ENCODE measurements around the gene GLMP.
A peak's percentile ranks its signal among the peaks of the same experiment; 100 is the strongest.

Gene GLMP

DNA sequence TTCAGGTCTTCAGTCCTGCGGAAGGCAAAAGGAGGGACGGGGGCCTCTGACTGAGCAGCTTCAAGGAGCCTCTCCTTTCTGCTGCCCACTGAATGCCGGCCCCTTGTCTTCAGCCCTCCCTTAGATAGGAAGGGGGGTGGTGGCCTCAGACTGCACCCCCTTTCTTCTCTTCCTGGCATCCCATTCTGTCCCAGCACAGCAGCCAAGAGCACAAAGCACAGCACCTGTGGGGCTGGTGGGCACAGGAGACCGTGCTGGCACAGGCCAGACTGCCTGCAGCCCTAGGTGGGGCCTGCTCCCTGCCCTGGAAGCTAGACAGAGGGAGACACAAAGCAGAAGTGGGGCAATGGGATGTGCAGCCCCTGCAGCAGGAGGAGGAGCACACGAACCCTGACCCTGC, 45.9 kb downstream of the GLMP start:
- TF ChIP-seq POLR2AphosphoS5 (IDR thresholded peaks at IDR 0.05; ENCODE audit: low read depth, low read length): no peak
- TF ChIP-seq FOXP2 (optimal IDR thresholded peaks at IDR 0.05; ENCODE audit: borderline replicate concordance, extremely low read depth, extremely low read length, insufficient read depth): no peak
- no peak for TF ChIP-seq TAF1 (IDR thresholded peaks at IDR 0.05; ENCODE audit: borderline replicate concordance, insufficient read depth, low read length)
- no peak for TF ChIP-seq SIN3A (IDR thresholded peaks at IDR 0.05; ENCODE audit: borderline replicate concordance, insufficient read depth, low read length)
- TF ChIP-seq, protein P1, sequence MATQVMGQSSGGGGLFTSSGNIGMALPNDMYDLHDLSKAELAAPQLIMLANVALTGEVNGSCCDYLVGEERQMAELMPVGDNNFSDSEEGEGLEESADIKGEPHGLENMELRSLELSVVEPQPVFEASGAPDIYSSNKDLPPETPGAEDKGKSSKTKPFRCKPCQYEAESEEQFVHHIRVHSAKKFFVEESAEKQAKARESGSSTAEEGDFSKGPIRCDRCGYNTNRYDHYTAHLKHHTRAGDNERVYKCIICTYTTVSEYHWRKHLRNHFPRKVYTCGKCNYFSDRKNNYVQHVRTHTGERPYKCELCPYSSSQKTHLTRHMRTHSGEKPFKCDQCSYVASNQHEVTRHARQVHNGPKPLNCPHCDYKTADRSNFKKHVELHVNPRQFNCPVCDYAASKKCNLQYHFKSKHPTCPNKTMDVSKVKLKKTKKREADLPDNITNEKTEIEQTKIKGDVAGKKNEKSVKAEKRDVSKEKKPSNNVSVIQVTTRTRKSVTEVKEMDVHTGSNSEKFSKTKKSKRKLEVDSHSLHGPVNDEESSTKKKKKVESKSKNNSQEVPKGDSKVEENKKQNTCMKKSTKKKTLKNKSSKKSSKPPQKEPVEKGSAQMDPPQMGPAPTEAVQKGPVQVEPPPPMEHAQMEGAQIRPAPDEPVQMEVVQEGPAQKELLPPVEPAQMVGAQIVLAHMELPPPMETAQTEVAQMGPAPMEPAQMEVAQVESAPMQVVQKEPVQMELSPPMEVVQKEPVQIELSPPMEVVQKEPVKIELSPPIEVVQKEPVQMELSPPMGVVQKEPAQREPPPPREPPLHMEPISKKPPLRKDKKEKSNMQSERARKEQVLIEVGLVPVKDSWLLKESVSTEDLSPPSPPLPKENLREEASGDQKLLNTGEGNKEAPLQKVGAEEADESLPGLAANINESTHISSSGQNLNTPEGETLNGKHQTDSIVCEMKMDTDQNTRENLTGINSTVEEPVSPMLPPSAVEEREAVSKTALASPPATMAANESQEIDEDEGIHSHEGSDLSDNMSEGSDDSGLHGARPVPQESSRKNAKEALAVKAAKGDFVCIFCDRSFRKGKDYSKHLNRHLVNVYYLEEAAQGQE (IDR thresholded peaks at IDR 0.05; ENCODE audit: insufficient read depth in 1 of 2, low read depth in 2 of 2, low read length in 2 of 2): no peak

DNA sequence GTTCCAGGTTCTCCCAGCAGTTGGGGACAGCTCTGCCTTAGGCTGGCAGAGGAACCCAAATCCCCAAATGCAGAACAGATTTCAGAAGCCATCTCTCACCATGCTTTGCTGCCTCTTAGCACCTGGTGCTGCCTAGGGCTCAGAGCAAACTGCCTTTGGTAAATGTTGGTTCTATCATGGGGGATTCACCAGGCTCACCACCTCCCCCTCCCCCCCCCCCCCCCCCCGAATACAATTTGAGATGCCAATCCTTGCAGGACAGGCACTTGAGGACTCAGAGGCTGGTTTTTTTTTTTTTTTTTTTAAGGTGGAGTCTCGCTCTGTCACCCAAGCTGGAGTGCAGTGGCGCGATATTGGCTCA, 47.2 kb downstream of the GLMP start:
- TF ChIP-seq POLR2AphosphoS5 (IDR thresholded peaks at IDR 0.05; ENCODE audit: low read depth, low read length): no peak
- TF ChIP-seq SIN3A (IDR thresholded peaks at IDR 0.05; ENCODE audit: borderline replicate concordance, insufficient read depth, low read length): no peak
- no peak for TF ChIP-seq FOXP2 (optimal IDR thresholded peaks at IDR 0.05; ENCODE audit: borderline replicate concordance, extremely low read depth, extremely low read length, insufficient read depth)
- TF ChIP-seq, protein P1 (IDR thresholded peaks at IDR 0.05; ENCODE audit: insufficient read depth in 1 of 2, low read depth in 2 of 2, low read length in 2 of 2): no peak
- TF ChIP-seq TAF1 (IDR thresholded peaks at IDR 0.05; ENCODE audit: borderline replicate concordance, insufficient read depth, low read length): no peak

DNA sequence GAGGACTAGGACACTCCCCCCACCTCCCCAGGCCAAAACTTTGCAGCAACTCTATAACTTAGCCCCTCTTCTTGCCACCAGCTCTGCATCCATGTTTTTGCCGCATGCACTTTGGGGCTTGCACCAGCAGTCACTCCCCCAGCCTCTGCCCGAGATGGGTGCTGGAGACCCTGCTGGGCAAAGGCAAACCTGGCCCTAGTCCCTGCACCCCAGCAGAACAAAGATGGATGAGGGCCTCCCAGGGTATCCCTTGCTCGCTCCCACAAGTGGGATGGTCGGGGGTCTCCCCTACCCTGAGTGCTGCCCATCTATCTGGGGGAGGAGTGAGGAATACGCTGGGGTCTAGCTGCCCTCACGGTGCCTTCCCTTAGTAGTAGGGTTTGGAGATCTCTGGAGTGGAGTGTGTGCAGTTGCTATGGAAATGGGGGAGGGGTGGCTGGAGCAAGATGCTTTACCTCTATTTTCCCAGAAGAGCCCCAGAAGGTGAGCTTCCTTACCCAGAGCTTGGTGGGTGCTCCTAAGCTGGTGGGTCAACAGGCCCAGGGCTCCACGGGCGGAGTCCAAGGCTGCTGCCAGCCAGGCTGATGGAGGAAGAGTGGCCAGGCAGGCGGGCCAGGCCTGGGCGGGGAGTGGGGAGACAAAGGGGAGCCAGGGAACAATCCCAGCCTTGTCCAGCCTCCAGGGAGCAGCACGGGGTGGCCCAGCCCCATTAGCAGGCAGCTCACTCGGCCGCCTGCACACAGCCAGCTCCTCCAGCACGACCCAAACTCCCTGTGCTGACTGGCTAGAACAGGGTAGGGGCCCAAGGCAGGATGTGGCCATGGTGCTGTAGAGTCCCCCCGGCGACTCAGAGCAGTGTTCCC, 47.8 kb downstream of the GLMP start, which contains the start of gene PAQR6:
Gene PAQR6, minus strand, starts transcription at position 597 of the 863 bp plus-strand sequence. CDS start 1,325 bp downstream, outside the sequence.
- TF ChIP-seq SIN3A (IDR thresholded peaks at IDR 0.05; ENCODE audit: borderline replicate concordance, insufficient read depth, low read length) (no peak), POLR2AphosphoS5 (IDR thresholded peaks at IDR 0.05; ENCODE audit: low read depth, low read length) (peak; percentile 61; the same call in 1 of the 2 replicates)

DNA sequence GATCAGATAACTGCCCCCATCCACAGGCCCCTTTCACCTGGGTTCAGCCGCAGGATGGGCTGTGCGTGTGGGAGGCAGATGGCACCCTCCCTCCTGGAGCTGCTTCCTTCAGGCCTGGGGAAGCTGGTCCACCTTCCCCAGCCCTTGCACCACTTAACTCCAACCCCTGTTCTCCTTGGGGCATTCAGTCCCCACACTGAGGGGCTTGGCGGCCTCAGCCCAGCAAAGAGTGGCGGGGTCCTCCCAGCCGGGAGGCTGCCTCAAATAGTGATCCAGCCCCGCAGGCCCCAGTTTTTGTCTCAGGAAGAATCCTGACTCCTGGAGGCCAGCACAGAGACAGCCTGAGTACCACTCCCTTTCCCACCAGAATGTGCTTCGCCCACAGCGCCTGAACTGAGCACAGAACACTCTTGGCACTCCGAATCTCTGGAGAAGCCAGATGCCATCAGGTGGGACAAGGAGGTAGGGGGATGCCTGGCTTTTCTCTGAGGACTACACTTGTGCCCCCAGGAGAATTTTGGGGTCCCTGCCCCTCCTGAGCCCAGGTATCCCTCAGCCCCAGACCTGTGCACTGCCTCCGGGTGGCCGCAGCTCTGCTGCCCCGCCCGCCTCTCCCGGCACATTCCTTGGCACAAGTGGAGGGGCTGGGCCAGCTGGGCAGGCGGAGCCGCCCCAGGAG, 48.6 kb downstream of the GLMP start:
- TF ChIP-seq TAF1 (IDR thresholded peaks at IDR 0.05; ENCODE audit: borderline replicate concordance, insufficient read depth, low read length) (no peak), SIN3A (IDR thresholded peaks at IDR 0.05; ENCODE audit: borderline replicate concordance, insufficient read depth, low read length) (no peak), FOXP2 (optimal IDR thresholded peaks at IDR 0.05; ENCODE audit: borderline replicate concordance, extremely low read depth, extremely low read length, insufficient read depth) (no peak), POLR2AphosphoS5 (IDR thresholded peaks at IDR 0.05; ENCODE audit: low read depth, low read length) (no peak; the same call in none of the 2 replicates)
- TF ChIP-seq, protein P1 (IDR thresholded peaks at IDR 0.05; ENCODE audit: insufficient read depth in 1 of 2, low read depth in 2 of 2, low read length in 2 of 2): no peak

DNA sequence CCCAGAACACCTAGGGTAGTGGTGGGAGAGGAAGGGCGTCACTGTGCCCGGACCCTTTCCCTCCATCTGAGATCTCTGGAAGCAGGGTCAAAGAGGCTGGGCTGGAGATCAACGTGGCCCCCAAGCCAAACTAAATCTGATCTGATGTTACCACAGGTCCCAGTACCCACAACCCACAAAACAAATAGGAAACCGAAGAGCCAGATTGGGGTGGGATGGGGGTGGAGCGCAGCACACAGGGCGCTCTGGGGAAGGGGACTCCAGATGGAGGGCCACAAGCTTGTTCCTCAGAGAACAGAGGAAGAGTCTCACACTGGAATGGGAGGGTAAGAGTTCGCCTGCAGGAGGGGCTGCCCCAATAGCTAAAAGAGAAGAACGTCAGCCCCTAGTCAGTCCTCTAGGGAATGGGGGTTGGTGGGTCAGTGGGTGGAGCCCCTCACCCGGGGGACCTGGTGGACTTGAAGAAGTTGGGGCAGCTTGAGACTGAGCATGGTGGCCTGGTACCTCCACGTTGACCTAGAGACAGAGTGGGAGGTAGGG, 49.2 kb downstream of the GLMP start:
- TF ChIP-seq SIN3A (IDR thresholded peaks at IDR 0.05; ENCODE audit: borderline replicate concordance, insufficient read depth, low read length) (no peak), FOXP2 (optimal IDR thresholded peaks at IDR 0.05; ENCODE audit: borderline replicate concordance, extremely low read depth, extremely low read length, insufficient read depth) (no peak), TAF1 (IDR thresholded peaks at IDR 0.05; ENCODE audit: borderline replicate concordance, insufficient read depth, low read length) (no peak), POLR2AphosphoS5 (IDR thresholded peaks at IDR 0.05; ENCODE audit: low read depth, low read length) (no peak)
- TF ChIP-seq, protein P1 (IDR thresholded peaks at IDR 0.05; ENCODE audit: insufficient read depth in 1 of 2, low read depth in 2 of 2, low read length in 2 of 2): no peak
